OCI-LY3 (cell line): Measurements from ENCODE around the gene LCE3D.
A peak's percentile ranks its signal among the peaks of the same experiment; 100 is the strongest.

Source experiments
- H2AFZ ChIP-seq: fragments of 200-600, 300-600 bp; shearing (Covaris generic); 2 replicates; pipeline ENCODE4 v1.6.0; 2014; ENCODE audit warnings: antibody characterized with exemption, low read depth, low read length
- H3K27ac ChIP-seq: fragments of 200-600, 300-600 bp; sonication (generic); 2 replicates; pipeline ENCODE4 v1.5.1; 2014; ENCODE audit warnings: mild to moderate bottlenecking, low read length, moderate library complexity, mixed read lengths
- H3K27me3 ChIP-seq: fragments of 200-600, 300-600 bp; sonication (generic); 2 replicates; pipeline ENCODE4 v1.6.1; 2014; ENCODE audit warnings: low read depth, low read length, mixed read lengths
- H3K36me3 ChIP-seq: fragments of 200-600, 300-600 bp; sonication (generic); replicated peaks from 2 replicates; pipeline ENCODE3; 2014; ENCODE audit warnings: low read depth, low read length, mixed read lengths
- H3K4me1 ChIP-seq: fragments of 300-600, 200-600 bp; sonication (generic); 2 replicates; pipeline ENCODE4 v1.6.1; 2014; ENCODE audit warnings: low read length, mixed read lengths
- H3K4me2 ChIP-seq: fragments of 200-600, 300-600 bp; sonication (generic); 2 replicates; pipeline ENCODE4 v1.6.1; 2014; ENCODE audit warnings: low read length, mixed read lengths
- H3K4me3 ChIP-seq: fragments of 300-600, 200-600 bp; sonication (generic); 2 replicates; pipeline ENCODE4 v1.5.1; 2014; ENCODE audit warnings: antibody characterized with exemption, mild to moderate bottlenecking, low read length, moderate library complexity
- H3K79me2 ChIP-seq: fragments of 300-600, 200-600 bp; shearing (Covaris generic); 2 replicates; pipeline ENCODE4 v1.6.1; 2014; ENCODE audit warnings: mild to moderate bottlenecking, low read length, mixed read lengths
- H3K9ac ChIP-seq: fragments of 300-600, 200-600 bp; shearing (Covaris generic); 2 replicates; pipeline ENCODE4 v1.6.0; 2014; ENCODE audit warnings: mild to moderate bottlenecking, low read length, moderate library complexity
- H3K9me3 ChIP-seq: fragments of 200-600, 300-600 bp; shearing (Covaris generic); 2 replicates; pipeline ENCODE4 v1.6.1; 2014; ENCODE audit warnings: low read length, mixed read lengths; ENCODE audit not compliant: insufficient read depth
- H4K20me1 ChIP-seq: fragments of 200-600, 300-600 bp; sonication (generic); 2 replicates; pipeline ENCODE4 v1.6.1; 2016; ENCODE audit warnings: low read length, mixed read lengths; ENCODE audit not compliant: insufficient read depth
- CTCF ChIP-seq: fragments of 200-600, 300-600 bp; sonication (generic); IDR thresholded peaks from 2 replicates; pipeline ENCODE4 v1.5.1; 2014; ENCODE audit warnings: antibody characterized with exemption, low read length, low read depth
- EZH2phosphoT487 ChIP-seq: fragments of 200-600 bp; shearing (Covaris generic); IDR thresholded peaks from 2 replicates; pipeline ENCODE4 v1.6.1; 2018; ENCODE audit warnings: antibody characterized with exemption, mixed run types, low read depth

LCE3D gene

GRCh38 chr1:152543820-152544219, 36.5 kb downstream of the LCE3D start:
- TF ChIP-seq CTCF (peak; percentile 35; the same call in 1 of the 2 replicates), EZH2phosphoT487 (no peak)
- Histone ChIP-seq H4K20me1 (no peaks in the 10 kb centered on the region), H3K36me3 (no peaks in the 10 kb centered on the region), H2AFZ (no peak overlapping the region), H3K27me3 (no peaks in the 10 kb centered on the region; the same call in 1 of the 2 replicates), H3K4me1 (no peaks in the 10 kb centered on the region), H3K27ac (no peak overlapping the region), H3K79me2 (no peaks in the 10 kb centered on the region), H3K9me3 (no peaks in the 10 kb centered on the region), H3K4me2 (no peak overlapping the region), H3K9ac (no peak overlapping the region), H3K4me3 (no peak overlapping the region)

- H3K36me3 ChIP-seq = no peaks in the 10 kb centered on the region
- no peak for TF ChIP-seq CTCF
- TF ChIP-seq EZH2phosphoT487 = no peak
- no peak overlapping the region for H2AFZ ChIP-seq
- H3K27ac ChIP-seq = no peak overlapping the region
- H3K9me3 ChIP-seq = no peaks in the 10 kb centered on the region
- H3K4me2 ChIP-seq = no peak overlapping the region
- no peaks in the 10 kb centered on the region for H3K4me1 ChIP-seq
- H3K4me3 ChIP-seq = no peak overlapping the region
- peaks cover 8% of the 10 kb centered on the region for H3K27me3 ChIP-seq
- H3K79me2 ChIP-seq = no peaks in the 10 kb centered on the region
- H3K9ac ChIP-seq = no peak overlapping the region
- H4K20me1 ChIP-seq = no peaks in the 10 kb centered on the region
Observed at GRCh38 chr1:152539901-152540300, 40.4 kb downstream of the LCE3D start.

- Histone ChIP-seq H3K4me3 (no peak overlapping the region), H4K20me1 (no peaks in the 10 kb centered on the region), H2AFZ (no peak overlapping the region), H3K9ac (no peak overlapping the region), H3K4me2 (no peak overlapping the region), H3K36me3 (no peaks in the 10 kb centered on the region), H3K9me3 (no peaks in the 10 kb centered on the region), H3K4me1 (no peaks in the 10 kb centered on the region), H3K27me3 (peaks cover 8% of the 10 kb centered on the region), H3K79me2 (no peaks in the 10 kb centered on the region), H3K27ac (no peak overlapping the region)
- TF ChIP-seq EZH2phosphoT487 = no peak
Observed at GRCh38 chr1:152537496-152537895, 42.8 kb downstream of the LCE3D start.

- no peak overlapping the region for H3K27ac ChIP-seq
- peaks cover 6% of the 10 kb centered on the region; the same call in 1 of the 2 replicates for H3K9me3 ChIP-seq
- H3K4me2 ChIP-seq = no peak overlapping the region
- no peak overlapping the region for H3K9ac ChIP-seq
- H3K4me3 ChIP-seq = no peak overlapping the region
- H3K79me2 ChIP-seq = no peaks in the 10 kb centered on the region
- H3K4me1 ChIP-seq = no peaks in the 10 kb centered on the region
- no peak for TF ChIP-seq CTCF
- TF ChIP-seq EZH2phosphoT487 = no peak
- no peaks in the 10 kb centered on the region for H3K36me3 ChIP-seq
- H3K27me3 ChIP-seq = peaks cover 8% of the 10 kb centered on the region
- H2AFZ ChIP-seq = no peak overlapping the region
- H4K20me1 ChIP-seq = no peaks in the 10 kb centered on the region
Observed at GRCh38 chr1:152535774-152536173, 44.5 kb downstream of the LCE3D start.
